ENCODE measurements around the gene HSPG2.

HSPG2 gene

DNA sequence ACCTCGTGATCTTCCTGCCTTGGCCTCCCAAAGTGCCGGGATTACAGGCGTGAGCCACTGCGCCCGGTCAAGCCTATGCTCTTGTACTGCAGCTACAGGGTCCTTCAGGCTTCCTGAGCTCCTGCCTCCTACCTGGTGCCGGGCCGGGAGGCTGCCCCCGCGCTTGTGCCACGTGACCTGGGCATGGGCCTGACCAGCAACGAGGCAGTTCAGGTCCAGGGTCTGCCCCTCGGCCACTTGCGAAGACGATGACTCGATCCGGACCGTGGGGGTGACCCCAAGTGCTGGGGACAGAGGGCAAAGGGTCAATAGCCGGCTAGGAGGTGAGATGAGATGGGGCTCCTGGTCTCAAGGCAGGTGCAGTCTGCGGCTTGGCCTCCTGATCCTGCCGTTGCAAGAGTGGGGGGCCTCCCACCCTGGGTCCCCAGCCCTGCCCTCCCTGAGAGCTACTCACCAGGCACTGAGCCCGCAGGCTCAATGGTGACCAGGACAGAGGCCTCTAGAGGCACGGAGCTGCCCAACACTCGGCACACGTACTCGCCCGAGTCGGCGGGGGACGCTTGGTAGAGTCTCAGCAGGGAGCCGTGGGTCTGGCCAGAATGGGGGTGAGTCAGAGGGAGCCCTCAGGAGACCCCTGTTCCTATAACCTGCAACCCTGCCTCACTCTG lies 87.1 kb downstream of the HSPG2 start:
- H3K27ac ChIP-seq (ENCODE audit: low read depth, low read length), result no peak overlapping the region
- no peaks in the 10 kb centered on the region for H3K79me2 ChIP-seq (ENCODE audit: control insufficient read depth, insufficient read depth, low read length, unreplicated experiment)
- H3K4me1 ChIP-seq (ENCODE audit: control insufficient read depth, insufficient read depth, low read length, unreplicated experiment), result no peaks in the 10 kb centered on the region
- no peak overlapping the region for H2AFZ ChIP-seq (ENCODE audit: low read length, unreplicated experiment)
- H3K36me3 ChIP-seq (ENCODE audit: insufficient read depth, low read length), result peaks cover 8% of the 10 kb centered on the region; the same call in 1 of the 2 replicates
- H3K27me3 ChIP-seq (ENCODE audit: insufficient read depth, low read length), result no peaks in the 10 kb centered on the region
- no peak overlapping the region for H3K4me3 ChIP-seq (ENCODE audit: low read depth, low read length)

DNA sequence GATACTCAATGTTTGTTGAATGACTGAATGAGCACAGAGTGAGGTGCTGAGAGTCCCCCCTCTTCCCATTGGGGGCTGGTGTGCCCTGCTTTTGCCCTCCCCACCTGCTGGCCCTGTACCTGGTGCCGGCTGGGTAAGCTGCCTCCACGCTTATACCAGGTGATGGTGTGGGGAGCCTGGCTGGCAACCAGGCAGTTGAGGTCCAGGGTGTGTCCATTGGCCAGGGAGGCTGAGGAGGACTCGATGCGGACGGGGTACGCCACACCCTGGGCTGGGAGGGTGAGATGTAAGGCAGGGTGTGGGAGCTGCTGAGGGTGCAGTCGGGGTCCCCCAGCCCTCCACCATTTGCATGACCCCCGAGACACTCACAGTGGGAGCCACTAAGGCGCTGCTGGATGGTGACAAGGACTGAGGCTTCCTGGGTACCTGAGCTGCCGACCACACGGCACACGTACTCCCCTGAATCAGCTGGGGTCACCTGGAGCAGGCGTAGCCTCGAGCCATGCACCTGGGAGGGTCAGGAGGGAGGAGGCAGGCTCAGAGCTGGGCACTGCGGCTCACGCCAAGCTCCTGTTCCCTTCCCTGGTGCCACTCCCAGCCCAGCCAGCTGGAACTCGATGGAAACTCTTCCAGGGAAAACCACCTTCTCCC lies 88.5 kb downstream of the HSPG2 start:
- Histone ChIP-seq H2AFZ (ENCODE audit: low read length, unreplicated experiment) (no peak overlapping the region), H3K27me3 (ENCODE audit: insufficient read depth, low read length) (no peaks in the 10 kb centered on the region), H3K27ac (ENCODE audit: low read depth, low read length) (no peak overlapping the region), H3K4me1 (ENCODE audit: control insufficient read depth, insufficient read depth, low read length, unreplicated experiment) (no peaks in the 10 kb centered on the region), H3K36me3 (ENCODE audit: insufficient read depth, low read length) (peaks cover 7% of the 10 kb centered on the region; the same call in 1 of the 2 replicates), H3K79me2 (ENCODE audit: control insufficient read depth, insufficient read depth, low read length, unreplicated experiment) (no peaks in the 10 kb centered on the region), H3K4me3 (ENCODE audit: low read depth, low read length) (no peak overlapping the region)

DNA sequence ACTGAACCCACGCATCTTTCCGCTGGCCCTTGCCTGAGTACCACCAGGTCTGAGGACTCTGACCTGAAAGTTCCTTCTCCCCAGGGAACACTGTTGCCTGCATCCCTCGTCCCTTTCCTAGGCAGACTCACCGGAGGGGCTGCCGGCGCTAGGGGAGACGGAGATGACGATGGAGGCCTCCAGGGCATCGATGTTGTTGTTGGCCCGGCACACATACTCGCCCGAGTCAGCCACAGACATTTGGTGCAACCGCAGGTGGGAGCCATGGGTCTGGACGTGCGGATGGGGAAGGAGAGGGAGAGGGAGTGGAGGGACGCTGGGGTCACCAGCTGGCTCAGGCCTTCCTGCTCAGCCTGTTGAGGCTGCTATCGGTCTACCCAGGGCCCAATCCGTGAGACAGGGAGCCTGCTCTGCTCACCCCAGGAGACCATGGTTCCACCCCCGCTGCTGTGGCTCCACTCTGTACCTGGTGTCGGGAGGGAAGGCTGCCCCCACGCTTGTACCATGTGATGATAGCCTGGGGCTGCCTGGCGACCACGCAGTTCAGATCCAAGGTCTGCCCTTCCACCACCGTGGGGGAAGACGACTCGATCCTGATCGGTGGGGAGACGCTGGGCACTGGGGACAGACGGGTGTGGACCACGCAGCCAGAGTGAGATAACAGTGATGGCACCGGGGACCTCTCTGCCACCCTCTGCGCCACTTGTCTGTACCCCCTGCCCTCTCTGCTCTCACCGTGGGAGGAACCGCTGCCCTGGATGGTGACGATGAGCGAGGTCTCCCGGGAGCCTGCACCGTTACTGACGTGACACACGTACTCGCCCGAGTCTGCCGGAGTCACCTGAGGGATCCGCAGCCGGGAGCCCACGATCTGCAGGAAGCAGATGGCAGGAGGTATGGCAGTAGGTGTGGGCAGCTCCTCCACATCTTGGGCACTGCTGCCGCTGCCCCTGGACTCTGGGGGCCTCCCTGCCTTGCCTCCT lies 89.6 kb downstream of the HSPG2 start:
- Histone ChIP-seq H3K4me1 (ENCODE audit: control insufficient read depth, insufficient read depth, low read length, unreplicated experiment) (no peaks in the 10 kb centered on the region), H3K27ac (ENCODE audit: low read depth, low read length) (no peak overlapping the region), H3K36me3 (ENCODE audit: insufficient read depth, low read length) (peaks cover 7% of the 10 kb centered on the region; the same call in 1 of the 2 replicates), H3K79me2 (ENCODE audit: control insufficient read depth, insufficient read depth, low read length, unreplicated experiment) (no peaks in the 10 kb centered on the region), H3K27me3 (ENCODE audit: insufficient read depth, low read length) (no peaks in the 10 kb centered on the region), H3K4me3 (ENCODE audit: low read depth, low read length) (no peak overlapping the region), H2AFZ (ENCODE audit: low read length, unreplicated experiment) (no peak overlapping the region)

DNA sequence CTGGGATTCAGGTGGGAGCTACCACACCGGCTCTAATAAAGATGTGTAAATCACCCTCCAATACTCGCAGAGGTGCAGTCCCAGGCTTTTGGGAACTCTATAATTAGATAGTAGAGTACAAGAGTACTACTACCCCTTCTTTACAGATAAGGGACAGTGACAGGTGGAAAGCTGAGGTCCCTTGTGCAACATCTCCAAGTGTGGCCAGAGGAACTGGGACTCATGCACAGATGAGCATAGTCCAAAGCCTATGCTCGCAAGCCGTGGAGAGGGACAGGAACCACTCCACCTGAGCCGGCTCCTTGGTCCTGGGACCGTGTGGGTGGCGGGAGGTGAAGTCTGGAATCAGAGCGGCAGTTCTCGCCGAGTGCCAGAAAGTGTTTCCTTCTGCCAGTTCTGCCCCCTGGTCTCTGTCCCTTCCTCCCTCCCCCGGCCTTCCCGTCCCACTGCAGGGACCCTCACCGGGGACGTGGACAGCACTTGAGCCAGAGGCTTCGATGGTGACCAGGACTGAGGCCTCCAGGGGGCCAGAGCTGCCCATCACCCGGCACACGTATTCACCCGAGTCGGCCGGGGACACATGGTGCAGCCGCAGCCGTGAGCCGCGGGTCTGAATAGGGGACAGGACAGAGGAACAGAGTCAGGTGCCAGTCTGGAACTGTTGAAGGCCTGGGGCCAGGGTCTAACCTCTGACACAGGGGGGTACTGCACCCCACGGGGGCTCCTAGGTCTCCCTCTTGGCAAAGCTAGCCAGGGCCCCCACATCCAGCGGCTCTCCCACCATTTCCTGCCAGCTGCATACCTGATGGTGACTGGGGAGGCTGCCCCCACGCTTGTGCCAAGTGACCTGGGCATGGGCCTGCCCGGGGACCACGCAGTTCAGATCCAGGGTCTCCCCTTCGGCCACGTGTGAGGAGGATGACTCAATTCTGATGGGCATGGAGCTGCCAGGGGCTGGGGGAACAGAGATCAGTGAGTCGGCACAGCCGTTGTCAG lies 91.2 kb downstream of the HSPG2 start:
- no peaks in the 10 kb centered on the region for H3K4me1 ChIP-seq (ENCODE audit: control insufficient read depth, insufficient read depth, low read length, unreplicated experiment)
- no peaks in the 10 kb centered on the region for H3K27me3 ChIP-seq (ENCODE audit: insufficient read depth, low read length)
- peaks cover 7% of the 10 kb centered on the region; the same call in 1 of the 2 replicates for H3K36me3 ChIP-seq (ENCODE audit: insufficient read depth, low read length)
- no peak overlapping the region for H3K4me3 ChIP-seq (ENCODE audit: low read depth, low read length)
- no peak overlapping the region for H3K27ac ChIP-seq (ENCODE audit: low read depth, low read length)
- no peaks in the 10 kb centered on the region for H3K79me2 ChIP-seq (ENCODE audit: control insufficient read depth, insufficient read depth, low read length, unreplicated experiment)
- no peak overlapping the region for H2AFZ ChIP-seq (ENCODE audit: low read length, unreplicated experiment)

DNA sequence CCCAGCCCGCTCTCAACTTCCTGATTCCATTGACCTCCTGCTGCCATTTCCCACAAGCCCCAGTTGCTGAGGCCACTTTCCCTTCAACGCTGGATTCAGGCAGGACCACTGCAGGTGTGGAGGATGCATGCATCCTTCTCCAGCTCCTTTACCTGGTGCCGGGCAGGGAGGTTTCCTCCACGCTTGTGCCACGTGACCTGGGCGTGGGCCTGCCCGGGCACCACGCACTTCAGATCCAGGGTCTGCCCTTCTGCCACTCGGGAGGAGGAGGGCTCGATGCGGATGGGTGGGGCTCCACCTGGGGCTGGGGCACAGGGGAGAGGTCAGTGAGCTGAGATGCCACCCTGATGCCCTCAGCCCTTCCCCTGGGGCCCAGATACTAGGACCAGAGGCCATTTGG lies 93.1 kb downstream of the HSPG2 start:
- Histone ChIP-seq H3K36me3 (ENCODE audit: insufficient read depth, low read length) (peaks cover 11% of the 10 kb centered on the region; the same call in 1 of the 2 replicates), H2AFZ (ENCODE audit: low read length, unreplicated experiment) (no peak overlapping the region), H3K27ac (ENCODE audit: low read depth, low read length) (no peak overlapping the region), H3K4me3 (ENCODE audit: low read depth, low read length) (no peak overlapping the region), H3K79me2 (ENCODE audit: control insufficient read depth, insufficient read depth, low read length, unreplicated experiment) (no peaks in the 10 kb centered on the region), H3K27me3 (ENCODE audit: insufficient read depth, low read length) (no peaks in the 10 kb centered on the region), H3K4me1 (ENCODE audit: control insufficient read depth, insufficient read depth, low read length, unreplicated experiment) (no peaks in the 10 kb centered on the region)

DNA sequence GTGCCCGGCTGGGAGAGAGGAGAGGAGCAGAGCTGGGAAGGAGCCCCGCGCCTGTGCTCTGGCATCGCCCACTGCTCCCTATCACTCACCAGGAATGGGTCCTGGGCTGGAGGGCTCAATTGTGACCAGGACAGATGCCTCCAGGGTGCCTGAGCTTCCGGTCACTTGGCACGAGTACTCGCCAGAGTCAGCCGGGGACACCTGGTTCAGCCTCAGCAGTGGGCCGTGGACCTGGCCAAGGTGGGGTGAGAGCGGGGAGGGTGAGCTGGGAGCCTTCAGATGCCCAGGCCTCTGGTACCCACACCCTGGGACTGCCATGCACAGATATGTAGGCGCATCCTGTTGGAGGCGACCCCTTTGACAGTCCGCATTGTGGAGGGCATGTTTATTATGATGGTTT lies 93.9 kb downstream of the HSPG2 start:
- Histone ChIP-seq H3K27ac (ENCODE audit: low read depth, low read length) (no peak overlapping the region), H3K27me3 (ENCODE audit: insufficient read depth, low read length) (no peaks in the 10 kb centered on the region), H3K4me1 (ENCODE audit: control insufficient read depth, insufficient read depth, low read length, unreplicated experiment) (no peaks in the 10 kb centered on the region), H3K4me3 (ENCODE audit: low read depth, low read length) (no peak overlapping the region), H3K79me2 (ENCODE audit: control insufficient read depth, insufficient read depth, low read length, unreplicated experiment) (no peaks in the 10 kb centered on the region), H3K36me3 (ENCODE audit: insufficient read depth, low read length) (peaks cover 17% of the 10 kb centered on the region; the same call in 1 of the 2 replicates), H2AFZ (ENCODE audit: low read length, unreplicated experiment) (no peak overlapping the region)

DNA sequence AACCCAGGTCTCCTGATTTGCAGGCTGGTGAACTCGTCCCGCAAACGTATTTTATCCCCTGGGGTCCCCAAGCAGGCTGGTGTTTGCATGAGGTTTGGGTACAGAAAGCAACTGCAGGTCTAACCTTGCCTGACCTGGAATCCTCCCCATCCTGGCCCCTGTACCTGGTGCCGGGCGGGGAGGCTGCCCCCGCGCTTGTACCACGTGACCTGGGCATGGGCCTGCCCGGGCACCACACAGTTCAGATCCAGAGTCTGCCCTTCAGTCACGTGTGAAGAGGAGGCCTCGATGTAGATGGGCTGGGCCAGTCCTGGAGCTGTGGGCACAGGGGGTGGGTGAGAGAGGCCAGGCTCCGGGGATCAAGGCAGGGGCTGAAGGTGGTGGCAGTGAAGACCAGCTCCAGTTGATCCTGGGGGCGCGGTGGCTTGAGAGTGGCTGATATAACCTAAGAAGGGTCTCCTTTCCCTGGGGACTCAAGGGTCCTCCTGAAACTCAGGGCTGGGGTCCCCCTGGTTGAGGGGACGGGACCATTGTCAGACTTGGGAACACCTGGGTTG lies 94.4 kb downstream of the HSPG2 start:
- Histone ChIP-seq H3K27me3 (ENCODE audit: insufficient read depth, low read length) (no peaks in the 10 kb centered on the region), H3K4me3 (ENCODE audit: low read depth, low read length) (no peak overlapping the region), H2AFZ (ENCODE audit: low read length, unreplicated experiment) (no peak overlapping the region), H3K79me2 (ENCODE audit: control insufficient read depth, insufficient read depth, low read length, unreplicated experiment) (no peaks in the 10 kb centered on the region), H3K27ac (ENCODE audit: low read depth, low read length) (no peak overlapping the region), H3K4me1 (ENCODE audit: control insufficient read depth, insufficient read depth, low read length, unreplicated experiment) (no peaks in the 10 kb centered on the region), H3K36me3 (ENCODE audit: insufficient read depth, low read length) (peaks cover 14% of the 10 kb centered on the region; the same call in 1 of the 2 replicates)

DNA sequence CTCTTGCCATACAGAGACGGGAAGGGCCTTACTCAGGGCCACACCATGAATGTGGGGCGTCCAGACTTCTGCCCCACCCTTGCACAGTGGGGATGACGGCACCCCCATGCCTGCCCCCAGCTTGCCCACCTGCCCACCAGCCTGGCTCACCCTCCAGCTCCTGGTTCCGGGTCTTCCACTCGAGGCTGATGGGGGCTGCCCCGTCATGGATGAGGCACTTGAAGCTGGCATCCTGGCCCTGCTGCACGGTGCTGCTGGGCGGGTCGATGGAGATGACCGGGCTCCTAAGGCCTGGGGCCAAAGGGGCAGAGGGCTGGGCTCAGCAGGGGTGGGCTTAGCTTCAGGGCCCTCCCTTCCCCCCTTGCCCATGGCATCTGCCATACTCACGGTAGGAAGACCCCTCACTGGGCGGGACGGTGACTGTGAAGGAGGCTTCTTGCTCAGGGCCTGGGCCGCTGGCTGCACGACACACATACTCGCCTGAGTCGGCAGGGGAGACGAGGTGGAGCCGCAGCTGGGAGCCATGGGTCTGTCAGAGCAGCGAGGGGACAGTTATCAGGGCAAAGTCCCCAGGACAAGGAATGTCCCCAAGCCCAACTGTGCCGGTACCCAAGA lies 95.2 kb downstream of the HSPG2 start:
- Histone ChIP-seq H3K79me2 (ENCODE audit: control insufficient read depth, insufficient read depth, low read length, unreplicated experiment) (no peaks in the 10 kb centered on the region), H3K4me1 (ENCODE audit: control insufficient read depth, insufficient read depth, low read length, unreplicated experiment) (no peaks in the 10 kb centered on the region), H3K27ac (ENCODE audit: low read depth, low read length) (no peak overlapping the region), H2AFZ (ENCODE audit: low read length, unreplicated experiment) (no peak overlapping the region), H3K27me3 (ENCODE audit: insufficient read depth, low read length) (no peaks in the 10 kb centered on the region), H3K36me3 (ENCODE audit: insufficient read depth, low read length) (peaks cover 16% of the 10 kb centered on the region; the same call in 1 of the 2 replicates), H3K4me3 (ENCODE audit: low read depth, low read length) (no peak overlapping the region)

DNA sequence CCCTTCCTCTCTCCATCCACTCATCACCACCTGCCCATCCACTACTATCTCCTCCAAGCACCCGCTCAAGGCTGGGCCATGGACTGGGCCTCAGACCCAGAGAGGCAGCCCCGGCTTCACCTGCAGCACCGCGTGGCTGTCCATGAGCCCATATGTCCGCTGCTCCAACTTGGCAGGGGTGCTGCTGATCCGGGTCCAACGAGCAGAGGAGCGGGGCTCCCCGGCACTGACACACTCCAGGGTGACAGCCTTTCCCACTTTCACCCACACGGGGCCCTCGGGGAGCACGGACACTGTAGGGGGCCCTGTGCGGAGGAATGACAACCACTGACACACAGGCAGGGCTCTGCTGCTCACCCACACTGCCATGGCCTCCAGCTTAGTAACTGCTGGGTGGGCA lies 96.1 kb downstream of the HSPG2 start:
- Histone ChIP-seq H2AFZ (ENCODE audit: low read length, unreplicated experiment) (no peak overlapping the region), H3K4me1 (ENCODE audit: control insufficient read depth, insufficient read depth, low read length, unreplicated experiment) (no peaks in the 10 kb centered on the region), H3K27me3 (ENCODE audit: insufficient read depth, low read length) (no peaks in the 10 kb centered on the region), H3K79me2 (ENCODE audit: control insufficient read depth, insufficient read depth, low read length, unreplicated experiment) (no peaks in the 10 kb centered on the region), H3K27ac (ENCODE audit: low read depth, low read length) (no peak overlapping the region), H3K4me3 (ENCODE audit: low read depth, low read length) (no peak overlapping the region), H3K36me3 (ENCODE audit: insufficient read depth, low read length) (peaks cover 21% of the 10 kb centered on the region; the same call in 1 of the 2 replicates)

All from ACC112 (cell line).